ENCODE measurements around the gene KCNK4.

DNA sequence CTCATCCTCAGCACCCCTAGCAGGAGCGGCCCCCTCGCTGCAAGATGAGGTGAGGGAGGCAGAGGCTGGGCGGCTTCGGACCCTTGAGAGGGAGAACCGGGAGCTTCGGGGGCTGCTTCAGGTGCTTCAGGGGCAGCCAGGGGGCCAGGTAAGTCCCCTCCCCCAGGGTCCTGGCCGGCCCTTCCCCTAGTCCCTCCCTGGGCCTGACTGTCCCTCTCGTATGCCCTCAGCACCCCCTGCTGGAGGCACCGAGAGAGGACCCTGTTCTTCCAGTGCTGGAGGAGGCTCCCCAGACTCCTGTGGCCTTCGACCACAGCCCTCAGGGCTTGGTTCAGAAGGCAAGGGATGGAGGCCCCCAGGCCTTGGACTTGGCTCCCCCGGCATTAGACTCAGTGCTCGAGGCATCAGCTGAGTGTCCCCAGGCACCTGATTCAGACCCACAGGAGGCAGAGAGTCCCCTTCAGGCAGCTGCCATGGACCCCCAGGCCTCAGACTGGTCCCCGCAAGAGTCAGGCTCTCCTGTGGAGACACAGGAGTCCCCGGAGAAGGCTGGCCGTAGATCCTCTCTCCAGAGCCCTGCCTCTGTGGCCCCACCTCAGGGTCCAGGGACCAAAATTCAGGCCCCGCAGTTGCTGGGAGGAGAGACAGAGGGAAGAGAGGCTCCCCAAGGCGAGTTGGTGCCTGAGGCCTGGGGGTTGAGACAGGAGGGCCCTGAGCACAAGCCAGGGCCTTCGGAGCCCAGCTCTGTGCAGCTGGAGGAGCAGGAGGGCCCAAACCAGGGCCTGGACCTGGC is 52.9 kb downstream of the KCNK4 start:
- TF ChIP-seq, protein P1, sequence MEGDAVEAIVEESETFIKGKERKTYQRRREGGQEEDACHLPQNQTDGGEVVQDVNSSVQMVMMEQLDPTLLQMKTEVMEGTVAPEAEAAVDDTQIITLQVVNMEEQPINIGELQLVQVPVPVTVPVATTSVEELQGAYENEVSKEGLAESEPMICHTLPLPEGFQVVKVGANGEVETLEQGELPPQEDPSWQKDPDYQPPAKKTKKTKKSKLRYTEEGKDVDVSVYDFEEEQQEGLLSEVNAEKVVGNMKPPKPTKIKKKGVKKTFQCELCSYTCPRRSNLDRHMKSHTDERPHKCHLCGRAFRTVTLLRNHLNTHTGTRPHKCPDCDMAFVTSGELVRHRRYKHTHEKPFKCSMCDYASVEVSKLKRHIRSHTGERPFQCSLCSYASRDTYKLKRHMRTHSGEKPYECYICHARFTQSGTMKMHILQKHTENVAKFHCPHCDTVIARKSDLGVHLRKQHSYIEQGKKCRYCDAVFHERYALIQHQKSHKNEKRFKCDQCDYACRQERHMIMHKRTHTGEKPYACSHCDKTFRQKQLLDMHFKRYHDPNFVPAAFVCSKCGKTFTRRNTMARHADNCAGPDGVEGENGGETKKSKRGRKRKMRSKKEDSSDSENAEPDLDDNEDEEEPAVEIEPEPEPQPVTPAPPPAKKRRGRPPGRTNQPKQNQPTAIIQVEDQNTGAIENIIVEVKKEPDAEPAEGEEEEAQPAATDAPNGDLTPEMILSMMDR (IDR thresholded peaks at IDR 0.05): no peak; the same call in 1 of the 2 replicates
- TF ChIP-seq POLR2AphosphoS5 (IDR thresholded peaks at IDR 0.05; ENCODE audit: low read depth, low read length) (no peak), TCF7L2 (IDR thresholded peaks at IDR 0.05; ENCODE audit: low read depth, low read length) (no peak), SIN3A (IDR thresholded peaks at IDR 0.05; ENCODE audit: borderline replicate concordance, insufficient read depth, low read depth, low read length) (no peak)
- TF ChIP-seq, protein P2, sequence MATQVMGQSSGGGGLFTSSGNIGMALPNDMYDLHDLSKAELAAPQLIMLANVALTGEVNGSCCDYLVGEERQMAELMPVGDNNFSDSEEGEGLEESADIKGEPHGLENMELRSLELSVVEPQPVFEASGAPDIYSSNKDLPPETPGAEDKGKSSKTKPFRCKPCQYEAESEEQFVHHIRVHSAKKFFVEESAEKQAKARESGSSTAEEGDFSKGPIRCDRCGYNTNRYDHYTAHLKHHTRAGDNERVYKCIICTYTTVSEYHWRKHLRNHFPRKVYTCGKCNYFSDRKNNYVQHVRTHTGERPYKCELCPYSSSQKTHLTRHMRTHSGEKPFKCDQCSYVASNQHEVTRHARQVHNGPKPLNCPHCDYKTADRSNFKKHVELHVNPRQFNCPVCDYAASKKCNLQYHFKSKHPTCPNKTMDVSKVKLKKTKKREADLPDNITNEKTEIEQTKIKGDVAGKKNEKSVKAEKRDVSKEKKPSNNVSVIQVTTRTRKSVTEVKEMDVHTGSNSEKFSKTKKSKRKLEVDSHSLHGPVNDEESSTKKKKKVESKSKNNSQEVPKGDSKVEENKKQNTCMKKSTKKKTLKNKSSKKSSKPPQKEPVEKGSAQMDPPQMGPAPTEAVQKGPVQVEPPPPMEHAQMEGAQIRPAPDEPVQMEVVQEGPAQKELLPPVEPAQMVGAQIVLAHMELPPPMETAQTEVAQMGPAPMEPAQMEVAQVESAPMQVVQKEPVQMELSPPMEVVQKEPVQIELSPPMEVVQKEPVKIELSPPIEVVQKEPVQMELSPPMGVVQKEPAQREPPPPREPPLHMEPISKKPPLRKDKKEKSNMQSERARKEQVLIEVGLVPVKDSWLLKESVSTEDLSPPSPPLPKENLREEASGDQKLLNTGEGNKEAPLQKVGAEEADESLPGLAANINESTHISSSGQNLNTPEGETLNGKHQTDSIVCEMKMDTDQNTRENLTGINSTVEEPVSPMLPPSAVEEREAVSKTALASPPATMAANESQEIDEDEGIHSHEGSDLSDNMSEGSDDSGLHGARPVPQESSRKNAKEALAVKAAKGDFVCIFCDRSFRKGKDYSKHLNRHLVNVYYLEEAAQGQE (IDR thresholded peaks at IDR 0.05; ENCODE audit: insufficient read depth in 1 of 2, low read depth in 2 of 2, low read length in 1 of 2): no peak
